GM18502 (cell line): ENCODE measurements around the gene SOX14.

Source experiments
- ATAC-seq: cut with Tn5 transposase; IDR thresholded peaks from one replicate; pipeline ENCODE4 v1.9.1; 2021; ENCODE audit warnings: mild to moderate bottlenecking; ENCODE audit not compliant: unreplicated experiment, poor library complexity

Gene SOX14

GRCh38 chr3:137764001-137764433 is at the start of gene SOX14:
Gene SOX14 (plus strand): TSS chr3:137764315. CDS start chr3:137764785, 470 bp downstream.
- ATAC-seq = no peak

GRCh38 chr3:137714551-137714950 is 49.6 kb upstream of the SOX14 start:
- ATAC-seq = no peak

GRCh38 chr3:137724240-137724639 is 39.9 kb upstream of the SOX14 start:
- ATAC-seq = no peak

- no peak for ATAC-seq
Observed at GRCh38 chr3:137737208-137737607, 26.9 kb upstream of the SOX14 start.

- no peak for ATAC-seq
Observed at GRCh38 chr3:137738710-137739109, 25.4 kb upstream of the SOX14 start.

GRCh38 chr3:137743608-137744007 is 20.5 kb upstream of the SOX14 start:
- ATAC-seq = no peak

GRCh38 chr3:137746808-137747207 is 17.3 kb upstream of the SOX14 start:
- no peak for ATAC-seq

- ATAC-seq = no peak
Observed at GRCh38 chr3:137759505-137759904, 4.6 kb upstream of the SOX14 start.

- ATAC-seq = no peak
Observed at GRCh38 chr3:137760341-137761098, 3.6 kb upstream of the SOX14 start.

- no peak for ATAC-seq
Observed at GRCh38 chr3:137761099-137761562, 3.0 kb upstream of the SOX14 start.

GRCh38 chr3:137761563-137762503 is 2.3 kb upstream of the SOX14 start:
- ATAC-seq = no peak

- no peak for ATAC-seq
Observed at GRCh38 chr3:137762674-137763593, 1.2 kb upstream of the SOX14 start.

- no peak for ATAC-seq
Observed at GRCh38 chr3:137763594-137763938, 549 bp upstream of the SOX14 start.

GRCh38 chr3:137764563-137765309 is 621 bp downstream of the SOX14 start:
- no peak for ATAC-seq

- ATAC-seq = no peak
Observed at GRCh38 chr3:137765310-137766033, 1.4 kb downstream of the SOX14 start.

- no peak for ATAC-seq
Observed at GRCh38 chr3:137766041-137766875, 2.1 kb downstream of the SOX14 start.

GRCh38 chr3:137766876-137767537 is 2.9 kb downstream of the SOX14 start:
- ATAC-seq = no peak
